Peyer's patch (tissue), 4 donors: ENCODE measurements around the gene ERMARD. TPM values are rescaled to one million over a fixed set of nuclear protein-coding genes. Genes with fewer than 3 reads are reported as not detected.

Source experiments
- DNase-seq, 3 donors: peaks; one replicate each; pipeline ENCODE4 v3.0.0-alpha.2; 2017 to 2019
- H3K27ac ChIP-seq, 4 donors: fragments of 200-600 bp; sonication (generic); one replicate each; pipeline ENCODE4 v1.5.1; 2016 to 2019
- H3K27me3 ChIP-seq, 2 donors: fragments of 200-600 bp; sonication (generic); one replicate each; pipeline ENCODE4 v1.5.1; 2019
- H3K36me3 ChIP-seq, 3 donors: fragments of 200-600 bp; sonication (generic); one replicate each; pipeline ENCODE4 v1.5.1; 2016 to 2019
- H3K4me1 ChIP-seq, 4 donors: fragments of 200-600 bp; sonication (generic); one replicate each; pipeline ENCODE4 v1.5.1; 2016 to 2019
- H3K4me3 ChIP-seq, 4 donors: fragments of 200-600 bp; sonication (generic); 1 replicate in 3 of 4; 2 replicates in 1 of 4; pipeline ENCODE4 v1.5.1; 2016 to 2019; ENCODE audit warnings: mild to moderate bottlenecking in 1 of 4
- H3K9me3 ChIP-seq, 4 donors: fragments of 200-600 bp; sonication (generic); one replicate each; pipeline ENCODE4 v1.5.1; 2016 to 2019; ENCODE audit warnings: mild to moderate bottlenecking in 1 of 4
- POLR2A ChIP-seq, 2 donors: fragments of 450-650 bp; IDR thresholded peaks; one replicate each; pipeline ENCODE4 v1.5.1; 2017; ENCODE audit warnings: antibody characterized with exemption in 2 of 2, mild to moderate bottlenecking in 2 of 2, moderate library complexity in 2 of 2
- total RNA-seq, 4 donors: library from RNA; depleted of rRNA; stranded (reverse); fragments of >200 nt; gene quantifications; one replicate each; pipeline ENCODE4 v1.1.0, GENCODE V29; 2016
- TF ChIP-seq, protein P1 (sequence below), 6 experiments: fragments of 450-650 bp in 4 of 6; fragments of 200-600 bp in 2 of 6; sonication (generic) in 1 of 6; IDR thresholded peaks; one replicate each; pipeline ENCODE4 v1.5.1; 2017 to 2019; ENCODE audit warnings: antibody characterized with exemption in 6 of 6, mild to moderate bottlenecking in 3 of 6, moderate library complexity in 1 of 6

Gene ERMARD
- total RNA-seq, 4 donors from 2014 or later = 21.7 to 82.5 (median 32.6) TPM

DNA sequence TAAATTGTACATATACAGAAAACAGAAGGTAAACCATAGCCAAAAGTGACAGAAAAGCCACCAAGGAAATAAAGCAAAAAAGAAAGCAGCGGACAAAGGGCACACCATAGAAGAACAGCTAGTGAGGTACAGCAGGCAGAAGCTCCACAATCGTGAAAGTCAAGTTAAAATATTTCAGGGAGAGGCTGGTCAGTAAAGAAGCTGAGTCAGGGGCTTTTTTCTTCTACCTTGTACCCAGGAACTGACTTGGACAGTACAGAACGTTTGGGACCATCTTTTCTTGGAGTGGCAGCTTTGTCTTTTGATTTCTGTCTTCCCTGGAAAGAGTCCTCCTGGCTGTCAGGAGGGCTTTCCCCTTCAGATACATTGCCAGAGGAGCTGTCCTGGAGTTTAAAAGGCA is 41.4 kb upstream of the ERMARD start:
- Histone ChIP-seq H3K36me3 (peaks cover 0 to 65% (median 0%) of the 10 kb centered on the region in 3 donors), H3K27ac (no peak overlapping the region)

DNA sequence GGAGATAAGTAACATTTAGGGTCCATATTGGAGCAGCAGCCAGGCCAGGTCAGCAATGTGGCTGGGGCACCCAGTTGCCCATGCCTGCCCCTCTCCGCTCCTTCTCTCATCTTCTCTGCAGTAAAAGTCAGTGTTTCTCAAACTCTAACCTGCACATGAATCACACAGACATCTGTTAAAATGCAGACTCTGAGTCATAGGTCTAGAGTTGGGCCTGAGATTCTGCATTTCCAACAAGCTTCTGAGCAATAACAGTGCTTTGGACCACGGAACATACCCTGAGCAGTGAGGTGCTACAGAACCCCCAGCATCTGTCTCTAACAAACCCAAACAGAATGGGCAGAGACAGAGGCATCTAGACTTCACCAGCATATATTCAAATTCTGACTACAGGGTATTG is 37.2 kb upstream of the ERMARD start:
- no peak for TF ChIP-seq POLR2A (IDR thresholded peaks at IDR 0.05)
- TF ChIP-seq, protein P1, sequence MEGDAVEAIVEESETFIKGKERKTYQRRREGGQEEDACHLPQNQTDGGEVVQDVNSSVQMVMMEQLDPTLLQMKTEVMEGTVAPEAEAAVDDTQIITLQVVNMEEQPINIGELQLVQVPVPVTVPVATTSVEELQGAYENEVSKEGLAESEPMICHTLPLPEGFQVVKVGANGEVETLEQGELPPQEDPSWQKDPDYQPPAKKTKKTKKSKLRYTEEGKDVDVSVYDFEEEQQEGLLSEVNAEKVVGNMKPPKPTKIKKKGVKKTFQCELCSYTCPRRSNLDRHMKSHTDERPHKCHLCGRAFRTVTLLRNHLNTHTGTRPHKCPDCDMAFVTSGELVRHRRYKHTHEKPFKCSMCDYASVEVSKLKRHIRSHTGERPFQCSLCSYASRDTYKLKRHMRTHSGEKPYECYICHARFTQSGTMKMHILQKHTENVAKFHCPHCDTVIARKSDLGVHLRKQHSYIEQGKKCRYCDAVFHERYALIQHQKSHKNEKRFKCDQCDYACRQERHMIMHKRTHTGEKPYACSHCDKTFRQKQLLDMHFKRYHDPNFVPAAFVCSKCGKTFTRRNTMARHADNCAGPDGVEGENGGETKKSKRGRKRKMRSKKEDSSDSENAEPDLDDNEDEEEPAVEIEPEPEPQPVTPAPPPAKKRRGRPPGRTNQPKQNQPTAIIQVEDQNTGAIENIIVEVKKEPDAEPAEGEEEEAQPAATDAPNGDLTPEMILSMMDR (IDR thresholded peaks at IDR 0.05) = no peak
- DNase-seq = no peak
- H3K36me3 ChIP-seq = peaks cover 0 to 69% (median 0%) of the 10 kb centered on the region in 3 donors
- no peaks in the 10 kb centered on the region for H3K9me3 ChIP-seq
- peak overlapping the region in 1 of 4 donors; percentile 6 for H3K27ac ChIP-seq
- no peak overlapping the region for H3K4me3 ChIP-seq
- H3K4me1 ChIP-seq = no peaks in the 10 kb centered on the region
- no peaks in the 10 kb centered on the region for H3K27me3 ChIP-seq

More for the DNA sequence above, 41.4 kb upstream of the ERMARD start:
- Histone ChIP-seq H3K27me3 (no peaks in the 10 kb centered on the region), H3K4me1 (peaks cover 0 to 7% (median 2%) of the 10 kb centered on the region in 4 donors), H3K4me3 (no peak overlapping the region), H3K9me3 (no peaks in the 10 kb centered on the region)
- TF ChIP-seq, protein P1 (IDR thresholded peaks at IDR 0.05) = no peak
- TF ChIP-seq POLR2A (IDR thresholded peaks at IDR 0.05) = no peak
- DNase-seq = no peak

DNA sequence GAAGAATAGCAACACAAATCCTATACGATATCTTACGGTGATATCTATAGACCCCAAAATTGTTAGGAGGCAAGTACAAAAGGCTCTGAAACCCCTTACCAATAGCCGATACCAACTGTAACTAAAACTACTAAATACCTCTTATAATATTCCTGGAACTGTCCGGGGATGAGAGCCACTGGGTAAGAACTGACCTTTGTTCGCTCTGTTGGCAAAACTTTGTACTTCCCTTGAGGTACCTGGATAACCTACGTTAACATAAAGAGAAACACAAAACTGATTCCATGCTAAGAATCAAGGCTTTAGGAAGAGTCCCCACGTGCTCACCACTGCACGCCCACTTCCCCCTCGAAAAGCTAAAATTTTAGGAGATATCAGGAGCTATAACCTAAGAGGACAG is 36.8 kb upstream of the ERMARD start:
- Histone ChIP-seq H3K4me1 (no peaks in the 10 kb centered on the region), H3K27ac (peak overlapping the region in 1 of 4 donors; percentile 37), H3K36me3 (peaks cover 0 to 69% (median 0%) of the 10 kb centered on the region in 3 donors), H3K27me3 (no peaks in the 10 kb centered on the region), H3K4me3 (no peak overlapping the region), H3K9me3 (no peaks in the 10 kb centered on the region)
- TF ChIP-seq, protein P1 (IDR thresholded peaks at IDR 0.05) = no peak
- no peak for TF ChIP-seq POLR2A (IDR thresholded peaks at IDR 0.05)
- DNase-seq = no peak

DNA sequence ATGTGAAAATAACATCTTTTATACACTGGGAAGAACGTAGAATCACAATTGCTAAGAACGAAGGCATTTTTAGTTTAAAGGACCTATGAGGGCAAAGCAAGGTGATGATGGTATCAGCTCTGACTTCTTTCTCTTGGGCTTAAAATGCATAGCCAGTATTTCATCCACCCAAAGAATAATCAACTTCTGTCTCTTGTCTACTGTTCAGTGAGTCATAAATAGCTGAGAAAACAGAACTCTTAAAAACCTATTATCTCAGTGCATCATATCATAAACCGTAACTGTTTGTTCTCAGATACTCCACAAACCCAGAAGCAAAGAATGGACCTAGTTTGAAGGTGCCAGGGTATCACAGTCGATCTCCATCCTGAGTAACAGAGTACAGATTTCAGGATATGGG is 32.3 kb upstream of the ERMARD start:
- Histone ChIP-seq H3K9me3 (no peaks in the 10 kb centered on the region), H3K27me3 (no peaks in the 10 kb centered on the region), H3K36me3 (peaks cover 0 to 31% (median 0%) of the 10 kb centered on the region in 3 donors), H3K4me3 (no peak overlapping the region), H3K4me1 (peaks cover 0 to 20% (median 2%) of the 10 kb centered on the region in 4 donors), H3K27ac (no peak overlapping the region)
- TF ChIP-seq, protein P1 (IDR thresholded peaks at IDR 0.05) = no peak
- TF ChIP-seq POLR2A (IDR thresholded peaks at IDR 0.05) = no peak
- no peak for DNase-seq

DNA sequence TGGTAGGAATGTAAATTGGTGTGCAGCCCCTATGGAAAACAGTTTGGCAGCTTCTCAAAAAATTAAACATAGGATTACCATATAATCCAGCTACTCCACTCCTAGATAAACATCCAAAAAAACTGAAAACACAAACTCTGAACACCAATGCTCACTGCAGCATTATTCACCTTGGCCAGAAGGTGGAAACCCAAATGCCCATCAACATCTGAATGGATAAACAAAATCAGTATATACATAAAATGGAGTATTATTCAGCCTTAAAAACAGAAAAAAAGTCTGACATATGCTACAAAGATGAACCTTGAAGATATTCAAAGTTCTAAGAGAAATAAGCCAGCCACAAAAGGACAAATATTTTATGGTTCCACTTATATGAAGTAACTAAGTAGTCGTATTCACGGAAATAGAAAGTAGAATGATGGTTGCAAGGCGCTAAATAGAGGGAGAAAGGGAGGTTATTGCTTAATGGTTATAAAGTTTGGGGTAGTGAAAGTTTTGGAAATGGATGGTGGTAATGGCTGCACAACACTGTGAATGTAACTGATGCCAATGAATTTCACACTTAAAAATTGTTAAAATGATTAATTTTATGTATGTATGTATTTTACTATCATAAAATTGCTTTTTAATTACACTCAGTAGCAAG is 31.1 kb upstream of the ERMARD start:
- H3K36me3 ChIP-seq = peaks cover 0 to 19% (median 0%) of the 10 kb centered on the region in 3 donors
- H3K4me1 ChIP-seq = peaks cover 0 to 24% (median 6%) of the 10 kb centered on the region in 4 donors
- H3K4me3 ChIP-seq = no peak overlapping the region
- no peaks in the 10 kb centered on the region for H3K27me3 ChIP-seq
- no peak overlapping the region for H3K27ac ChIP-seq
- no peaks in the 10 kb centered on the region for H3K9me3 ChIP-seq
- no peak for DNase-seq
- TF ChIP-seq, protein P1 (IDR thresholded peaks at IDR 0.05) = peak in 1 of 6 experiments; percentile 6
- no peak for TF ChIP-seq POLR2A (IDR thresholded peaks at IDR 0.05)
